ENCODE results near the gene OXA1L.
"Not testable (repeated sequence)": the region's sequence is repeated elsewhere in the genome, so short reads cannot be mapped to it uniquely, and the experiment has no call there.

OXA1L gene

GRCh38 chr14:22781301-22781991 is 15.0 kb downstream of the OXA1L start:
- H3K27ac ChIP-seq, result no peak overlapping the region
- peak; percentile 19 for DNase-seq (ENCODE audit: low spot score)
- no peak for TF ChIP-seq CTCF (conservative IDR thresholded peaks at IDR 0.05; ENCODE audit: low read depth)
- POLR2A ChIA-PET (ENCODE audit: low non-redundant PET), result no interaction called here
- CTCF ChIA-PET, result interaction anchor here (0.6 to 1.2 kb wide), 3 partner anchors 72 to 1243 kb away, joined by 3 to 4 read pairs (median 3); no protein-coding TSS in a partner anchor

GRCh38 chr14:22786685-22787084 is 20.2 kb downstream of the OXA1L start:
- ChIA-PET CTCF (interaction anchor here (0.6 to 0.7 kb wide), 2 partner anchors 37 to 328 kb away, joined by 3 to 4 read pairs; no protein-coding TSS in a partner anchor), POLR2A (ENCODE audit: low non-redundant PET) (no interaction called here)
- no peak for DNase-seq (ENCODE audit: low spot score)
- no peak for TF ChIP-seq CTCF (conservative IDR thresholded peaks at IDR 0.05; ENCODE audit: low read depth)
- no peak overlapping the region for H3K27ac ChIP-seq

GRCh38 chr14:22791301-22791700 is 24.8 kb downstream of the OXA1L start:
- ChIA-PET CTCF (interaction anchor here (0.7 to 0.9 kb wide), 2 partner anchors 196 to 221 kb away, joined by 3 to 4 read pairs; no protein-coding TSS in a partner anchor), POLR2A (ENCODE audit: low non-redundant PET) (no interaction called here)
- peak; percentile 43 for DNase-seq (ENCODE audit: low spot score)
- no peak for TF ChIP-seq CTCF (conservative IDR thresholded peaks at IDR 0.05; ENCODE audit: low read depth)
- no peak overlapping the region for H3K27ac ChIP-seq

- TF ChIP-seq CTCF (conservative IDR thresholded peaks at IDR 0.05; ENCODE audit: low read depth), result no peak
- no peak for DNase-seq (ENCODE audit: low spot score)
- no peak overlapping the region for H3K27ac ChIP-seq
- POLR2A ChIA-PET (ENCODE audit: low non-redundant PET), result no interaction called here
- CTCF ChIA-PET, result no interaction called here
Observed at GRCh38 chr14:22792158-22792557, 25.7 kb downstream of the OXA1L start.

GRCh38 chr14:22793550-22793949 is 27.1 kb downstream of the OXA1L start:
- H3K27ac ChIP-seq; DNase-seq (ENCODE audit: low spot score): not testable (repeated sequence)
- POLR2A ChIA-PET (ENCODE audit: low non-redundant PET), result interaction anchor here (0.7 kb wide), 1 partner anchor 1505 kb away, joined by 5 read pairs; no protein-coding TSS in a partner anchor
- CTCF ChIA-PET, result interaction anchor here (0.7 kb wide), 1 partner anchor 190 kb away, joined by 3 read pairs; no protein-coding TSS in a partner anchor

- no peak for DNase-seq (ENCODE audit: low spot score)
- TF ChIP-seq CTCF (conservative IDR thresholded peaks at IDR 0.05; ENCODE audit: low read depth), result no peak
- POLR2A ChIA-PET (ENCODE audit: low non-redundant PET), result no interaction called here
- CTCF ChIA-PET, result interaction anchor here (0.7 kb wide), 1 partner anchor 190 kb away, joined by 3 read pairs; no protein-coding TSS in a partner anchor
- no peak overlapping the region for H3K27ac ChIP-seq
Observed at GRCh38 chr14:22793976-22794375, 27.5 kb downstream of the OXA1L start.

GRCh38 chr14:22794551-22794951 is 28.1 kb downstream of the OXA1L start:
- DNase-seq (ENCODE audit: low spot score), result no peak
- CTCF ChIA-PET, result no interaction called here
- TF ChIP-seq CTCF (conservative IDR thresholded peaks at IDR 0.05; ENCODE audit: low read depth), result no peak
- no peak overlapping the region for H3K27ac ChIP-seq
- POLR2A ChIA-PET (ENCODE audit: low non-redundant PET), result no interaction called here
